GM19455 (cell line): ENCODE measurements around the gene MRPS26.
"Not testable (repeated sequence)": the region's sequence is repeated elsewhere in the genome, so short reads cannot be mapped to it uniquely, and the experiment has no call there.

Source experiments
- ATAC-seq: cut with Tn5 transposase; IDR thresholded peaks from one replicate; pipeline ENCODE4 v1.9.1; 2021; ENCODE audit not compliant: unreplicated experiment

The MRPS26 gene

GRCh38 chr20:3072530-3073250 lies 26.8 kb downstream of the MRPS26 start:
- ATAC-seq = no peak

GRCh38 chr20:3073251-3073643 lies 27.4 kb downstream of the MRPS26 start:
- ATAC-seq = not testable (repeated sequence)

GRCh38 chr20:3074812-3075211 lies 29.0 kb downstream of the MRPS26 start:
- ATAC-seq = no peak

- ATAC-seq = not testable (repeated sequence)
Observed at GRCh38 chr20:3075315-3075714, 29.5 kb downstream of the MRPS26 start.

GRCh38 chr20:3077618-3078134 lies 31.8 kb downstream of the MRPS26 start:
- ATAC-seq = no peak

GRCh38 chr20:3080939-3081388 lies 35.1 kb downstream of the MRPS26 start:
- no peak for ATAC-seq

GRCh38 chr20:3081641-3082040 lies 35.8 kb downstream of the MRPS26 start:
- ATAC-seq = no peak

DNA sequence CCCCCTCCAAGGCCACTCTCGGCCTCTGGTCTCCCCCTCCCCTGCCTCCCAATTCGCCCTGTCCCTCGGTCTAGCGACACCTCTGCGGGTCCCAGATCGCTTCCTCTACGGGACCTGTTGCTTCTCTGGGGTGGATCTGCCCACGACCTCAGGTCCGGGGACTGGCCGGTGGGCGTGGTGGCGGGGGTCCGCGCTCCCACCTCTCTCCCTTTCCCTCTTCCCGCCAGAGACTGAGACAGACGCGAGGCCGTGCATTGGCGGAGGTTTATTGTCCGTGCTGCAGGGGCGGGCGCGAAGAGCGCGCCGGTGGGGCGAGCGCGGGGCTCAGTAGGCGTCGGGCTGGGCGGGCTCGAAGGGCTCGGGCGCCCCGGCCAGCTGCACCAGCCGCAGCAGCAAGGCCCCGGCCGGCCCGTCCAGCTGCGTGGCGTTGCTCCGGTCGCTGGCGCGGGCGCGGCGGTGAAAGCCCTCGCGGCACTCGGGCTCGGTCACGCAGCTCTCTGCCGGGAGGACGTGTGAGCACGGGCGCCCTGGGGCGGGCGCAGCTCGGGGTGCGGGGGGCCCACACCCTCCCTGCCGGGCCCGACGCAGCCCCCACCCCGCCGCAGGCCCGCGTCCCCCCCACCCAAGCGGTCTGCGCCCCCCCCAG lies 36.6 kb downstream of the MRPS26 start:
- ATAC-seq = no peak

GRCh38 chr20:3082955-3083952 lies 37.4 kb downstream of the MRPS26 start:
- no peak for ATAC-seq

GRCh38 chr20:3084283-3084985 lies 38.6 kb downstream of the MRPS26 start, which contains the start of gene AVP:
Gene AVP (minus strand): TSS chr20:3084724. CDS start chr20:3084674, 50 bp downstream.
- no peak for ATAC-seq

- no peak for ATAC-seq
Observed at GRCh38 chr20:3084986-3085360, 39.1 kb downstream of the MRPS26 start.

DNA sequence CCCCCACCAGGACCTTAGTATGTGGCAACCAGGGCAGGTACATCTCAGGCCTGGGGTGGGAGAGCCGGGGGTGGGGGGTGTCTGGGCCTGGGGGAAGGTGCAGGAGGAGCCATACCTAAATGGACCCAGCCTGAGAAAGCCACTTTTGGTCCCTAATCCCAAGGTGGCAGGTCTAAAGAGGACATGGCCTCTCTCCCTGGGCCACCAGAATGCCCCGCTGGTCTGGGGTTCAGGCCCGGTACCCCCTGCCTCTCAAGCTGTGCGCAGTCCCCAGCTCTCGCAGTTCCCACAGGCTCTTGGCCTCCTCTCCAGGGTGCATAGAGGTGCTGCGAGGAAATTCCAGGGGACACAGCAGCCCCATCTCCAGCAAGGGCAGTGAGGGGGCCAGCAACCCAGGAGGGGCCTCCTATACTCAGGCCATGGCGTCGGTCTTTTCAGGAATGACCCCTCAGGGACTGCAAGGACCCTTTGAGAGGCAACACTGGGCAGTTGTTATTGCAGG lies 39.8 kb downstream of the MRPS26 start:
- ATAC-seq = no peak

GRCh38 chr20:3088031-3088430 lies 42.2 kb downstream of the MRPS26 start:
- no peak for ATAC-seq

GRCh38 chr20:3090565-3090964 lies 44.7 kb downstream of the MRPS26 start:
- ATAC-seq = no peak

DNA sequence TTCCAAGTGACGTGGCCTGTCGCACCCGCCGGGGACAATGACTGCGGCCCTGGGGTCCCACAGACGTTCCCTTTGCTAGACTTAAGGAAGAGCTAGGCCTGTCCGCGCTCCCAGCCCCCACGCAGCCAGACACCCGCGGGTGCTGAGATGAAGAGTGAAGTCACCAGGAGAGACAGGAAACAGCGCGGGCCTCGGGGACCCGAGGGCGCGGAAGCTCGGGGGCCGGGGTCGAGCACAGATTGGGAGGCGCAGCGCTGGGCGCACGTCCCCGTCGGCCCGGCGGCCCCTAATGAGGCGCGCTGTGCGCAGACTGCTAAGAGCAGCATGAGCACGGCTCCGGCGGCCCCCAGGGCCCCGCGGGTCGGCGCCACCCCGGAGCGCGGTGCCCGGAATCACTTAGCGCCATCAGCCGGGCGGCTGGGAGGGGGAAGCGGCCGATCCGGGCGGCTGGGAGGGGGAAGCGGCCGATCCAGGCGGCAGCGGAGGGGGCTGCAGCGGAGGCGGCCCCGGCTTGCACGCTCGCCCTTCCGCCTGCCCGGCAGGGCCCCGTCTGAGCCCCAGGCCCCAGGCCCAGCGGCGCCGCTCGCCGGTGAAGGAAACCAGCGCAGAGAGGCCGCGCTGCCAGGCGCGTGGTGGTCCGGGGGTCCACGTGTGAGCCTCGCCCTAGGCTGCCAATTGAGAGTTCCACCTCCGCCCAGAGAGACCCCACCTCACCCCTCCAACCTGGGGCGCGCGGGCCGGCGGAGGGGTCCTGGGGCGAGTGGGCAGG lies 46.9 kb downstream of the MRPS26 start:
- ATAC-seq = no peak

- no peak for ATAC-seq
Observed at GRCh38 chr20:3093861-3094361, 48.1 kb downstream of the MRPS26 start.

DNA sequence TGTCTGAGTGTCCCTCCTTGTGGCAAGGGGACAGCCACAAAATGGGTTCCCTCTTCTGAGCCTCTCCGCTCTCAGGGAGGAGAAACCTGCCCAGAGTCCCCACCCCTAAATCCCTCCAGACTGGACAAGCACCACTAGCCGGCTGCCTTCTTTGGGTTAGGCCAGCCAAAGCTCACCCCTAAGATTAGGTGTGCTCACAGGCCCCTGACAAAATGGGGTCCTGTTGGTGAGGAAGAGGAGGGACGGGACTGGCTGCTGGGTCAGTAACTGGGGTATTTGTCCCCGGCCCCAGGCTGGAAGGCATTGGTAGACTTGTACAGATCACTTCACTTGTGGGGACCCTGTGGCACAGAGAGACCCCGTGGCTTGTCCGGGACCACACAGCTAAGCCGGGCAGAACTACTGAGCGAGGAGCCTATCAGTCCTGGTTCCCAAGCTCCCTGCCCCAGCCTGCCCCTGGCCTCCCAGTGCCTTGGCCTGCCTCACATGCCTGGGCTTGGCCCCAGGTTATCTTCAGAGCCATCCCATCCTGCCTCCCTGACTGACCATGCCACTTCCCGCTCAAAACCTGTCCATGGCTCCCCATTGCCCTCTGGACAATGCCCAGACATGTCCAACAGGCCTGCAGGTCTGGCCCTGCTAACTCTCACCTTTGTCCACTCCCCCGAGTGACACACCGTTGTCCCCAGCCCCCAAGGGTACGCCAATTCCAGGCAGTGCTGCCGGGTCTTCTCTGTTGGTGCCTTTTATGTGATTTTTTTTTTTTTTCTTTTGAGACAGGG lies 49.2 kb downstream of the MRPS26 start:
- no peak for ATAC-seq
